ENCODE measurements around the gene SLC18A3.

The SLC18A3 gene

DNA sequence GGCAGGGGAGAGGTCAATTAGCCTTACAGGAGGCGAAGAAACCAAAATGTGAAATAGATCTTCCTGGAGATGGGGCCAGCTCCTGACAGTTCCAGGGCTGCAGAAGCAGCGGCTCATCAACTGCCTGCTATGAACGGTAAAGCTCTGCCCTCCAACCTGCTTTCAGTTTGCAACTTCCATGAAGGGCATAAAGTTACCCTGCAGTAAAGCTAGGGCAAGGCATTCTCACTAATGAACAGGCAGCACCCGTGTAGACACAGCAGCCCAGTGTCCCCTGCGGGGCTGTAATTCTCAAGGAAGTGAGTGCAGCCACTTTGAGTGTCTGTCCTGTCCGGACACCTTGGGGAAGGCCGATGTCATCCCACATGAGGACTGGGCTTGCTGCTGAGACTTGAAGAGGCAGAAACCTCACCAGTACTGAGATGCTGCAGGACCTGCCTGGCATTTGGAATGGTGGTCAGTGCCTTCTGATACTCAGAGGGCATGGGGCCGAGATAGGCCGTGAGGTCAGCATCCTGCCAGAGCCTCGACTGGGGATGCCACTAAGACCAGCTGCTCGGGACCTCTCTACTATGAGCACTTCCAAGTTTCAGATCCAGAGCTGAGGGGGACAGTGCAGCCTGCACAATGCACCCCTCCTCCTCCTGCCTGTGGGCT lies 43.3 kb downstream of the SLC18A3 start:
- no peak for DNase-seq

DNA sequence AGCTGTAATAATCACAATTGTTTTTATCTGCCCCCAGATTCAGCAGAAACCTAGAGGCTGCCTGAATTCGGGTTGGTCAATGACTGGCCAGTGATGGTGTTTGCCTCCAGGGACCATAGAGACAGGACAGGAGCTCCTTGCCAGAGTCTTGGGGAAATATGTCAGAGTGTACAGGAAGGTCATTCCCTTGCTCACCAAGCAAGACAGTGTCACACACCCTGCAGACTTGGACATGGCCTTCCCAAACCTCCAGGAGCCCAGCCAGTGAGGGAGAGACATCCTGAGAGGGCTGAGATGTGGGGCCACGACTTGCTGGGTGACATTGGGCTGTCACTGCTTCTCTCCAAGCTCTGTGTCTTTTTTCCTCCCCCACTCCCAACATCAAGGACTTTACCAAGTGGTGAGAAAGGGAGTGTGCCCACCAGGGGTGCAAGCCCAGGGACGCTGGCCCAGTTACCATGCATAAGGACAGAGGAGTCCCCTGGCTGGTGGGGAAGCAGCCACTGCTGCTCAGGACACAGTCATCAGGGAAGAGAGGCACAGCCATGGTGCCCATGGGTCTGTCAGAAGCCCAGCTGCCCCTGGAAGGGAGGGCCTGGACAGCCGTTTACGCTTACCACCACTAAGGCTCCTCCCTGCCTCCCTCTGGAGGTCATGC lies 44.1 kb downstream of the SLC18A3 start:
- no peak for DNase-seq

DNA sequence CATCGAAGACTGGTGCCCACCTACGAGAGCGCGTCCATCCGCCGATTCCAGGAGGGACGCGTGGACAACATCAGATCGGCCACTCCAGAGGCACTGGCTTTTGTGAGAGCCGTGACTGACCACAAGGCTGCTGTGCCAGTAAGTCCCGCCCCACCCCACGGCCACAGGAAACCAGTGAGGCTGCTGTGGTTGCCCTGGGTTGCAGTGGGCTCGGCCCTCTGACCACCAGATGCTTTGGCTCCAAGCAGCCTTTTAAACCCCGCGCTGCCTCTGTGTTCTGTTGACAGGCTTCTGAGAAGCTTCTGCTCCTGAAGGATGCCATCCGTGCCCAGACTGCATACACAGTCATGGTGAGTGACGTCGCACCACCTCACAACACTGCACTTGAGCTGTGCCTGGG lies 45.0 kb downstream of the SLC18A3 start:
- DNase-seq, result no peak

DNA sequence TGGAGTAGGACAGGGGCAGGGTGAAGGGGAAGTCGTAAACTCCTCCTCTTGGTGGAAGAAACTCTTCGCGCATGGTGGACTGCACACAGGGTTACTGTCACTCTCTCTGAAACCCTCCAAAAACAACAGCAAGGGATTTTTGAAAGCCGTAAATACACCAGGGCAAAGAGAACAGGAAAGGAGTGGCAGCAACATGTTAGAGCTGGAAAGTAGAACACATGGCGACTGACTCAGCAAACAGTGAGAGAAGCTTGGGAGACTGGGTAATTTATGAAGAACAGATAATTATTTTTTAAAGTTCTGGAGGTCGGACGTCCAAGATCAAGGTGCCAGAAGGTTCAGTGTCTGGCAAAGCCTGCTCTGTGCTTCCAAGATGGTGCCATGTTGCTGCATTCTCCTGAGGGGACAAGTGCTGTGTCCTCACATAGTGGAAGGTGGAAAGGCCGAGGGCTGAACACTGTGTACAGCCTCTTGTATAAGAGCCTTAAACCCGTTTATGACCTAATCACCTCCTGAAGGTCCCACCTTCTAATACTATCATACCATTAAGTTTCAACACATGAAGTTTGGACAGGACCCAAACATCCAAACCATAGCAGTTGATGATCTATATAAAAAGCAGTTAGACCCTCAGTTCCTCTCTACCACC lies 46.9 kb downstream of the SLC18A3 start:
- DNase-seq, result no peak

DNA sequence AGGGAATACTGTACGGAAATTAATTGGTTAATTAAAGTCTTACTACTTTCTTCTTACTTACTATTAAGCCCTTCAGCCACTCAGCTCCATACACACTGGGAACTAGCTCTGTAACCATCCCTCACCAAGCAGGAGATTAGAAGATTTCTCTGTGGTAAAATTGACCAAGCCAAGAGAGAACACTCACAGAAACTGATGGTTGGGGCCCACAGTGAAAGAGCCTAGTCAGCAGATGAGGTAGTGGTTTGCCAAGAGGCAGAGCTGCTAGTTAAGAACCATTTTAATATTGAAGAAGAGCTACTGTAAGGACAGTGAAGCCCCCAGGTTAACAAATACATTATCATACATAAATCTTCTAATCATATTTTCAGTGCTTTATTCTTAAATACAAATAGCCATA lies 47.5 kb downstream of the SLC18A3 start:
- no peak for DNase-seq

DNA sequence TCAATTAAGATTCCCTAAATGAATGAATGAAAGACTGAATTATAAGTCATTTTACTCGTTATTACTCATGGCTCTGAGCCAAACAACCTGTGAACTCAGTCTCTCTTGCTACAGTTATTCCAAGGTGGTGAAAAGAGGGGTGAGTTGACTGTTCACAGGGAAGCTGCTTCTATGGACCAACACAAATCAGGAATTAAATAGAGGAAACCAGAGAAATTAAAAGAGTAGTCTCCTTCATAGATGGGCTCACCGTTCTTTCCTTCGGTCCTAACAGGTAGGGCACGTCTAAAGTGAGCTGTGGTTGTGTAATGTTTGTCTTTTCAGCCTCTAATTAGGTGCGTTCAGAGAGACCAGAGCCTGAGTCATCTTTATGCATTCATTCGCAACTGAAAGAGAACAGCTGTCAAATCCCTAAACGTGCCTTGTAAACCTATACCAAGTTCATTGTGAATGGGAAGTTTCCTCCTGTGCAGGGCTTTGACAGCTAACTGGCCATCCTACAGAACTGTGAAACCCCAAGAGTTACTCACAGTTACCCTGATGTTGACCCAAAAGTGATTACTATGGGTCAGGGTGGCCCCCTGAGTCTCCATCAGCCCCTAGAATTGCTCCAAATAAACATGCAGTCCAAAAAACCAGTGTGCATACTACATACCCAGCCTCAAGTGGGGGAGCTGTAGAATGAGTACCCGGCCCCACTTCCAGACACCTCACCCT lies 51.2 kb downstream of the SLC18A3 start:
- peak in 1 of 2 experiments; percentile 54 for DNase-seq
